AG04449 (cell line): ENCODE data around the gene MAP2K1.

Source experiments
- CTCF ChIA-PET: fragments of 350-600 bp; formaldehyde crosslinking; extraction: SDS; loops from one replicate; lab custom pipeline; 2021; ENCODE audit warnings: antibody characterized with exemption; lab: Yijun Ruan, JAX
- POLR2A ChIA-PET: fragments of 400-600, 350-600 bp; formaldehyde crosslinking; extraction: SDS; loops from one replicate; lab custom pipeline; 2020; ENCODE audit warnings: antibody characterized with exemption, inconsistent platforms; lab: Yijun Ruan, JAX
- DNase-seq: peaks from one replicate; pipeline ENCODE4 v3.0.0-alpha.2; 2010; ENCODE audit warnings: low read depth, low spot score
- H3K4me3 ChIP-seq: 2 replicates; pipeline ENCODE4 v1.5.1; 2011; ENCODE audit warnings: low read depth, mild to moderate bottlenecking, control low read depth, low read length
- TF ChIP-seq, protein P1 (sequence below): IDR thresholded peaks from one replicate; pipeline ENCODE4 v1.5.1; 2011; ENCODE audit warnings: mild to moderate bottlenecking, moderate library complexity, low read length, control low read depth, inconsistent platforms; ENCODE audit not compliant: insufficient read depth; ENCODE audit errors: missing control alignments

Gene MAP2K1

DNA sequence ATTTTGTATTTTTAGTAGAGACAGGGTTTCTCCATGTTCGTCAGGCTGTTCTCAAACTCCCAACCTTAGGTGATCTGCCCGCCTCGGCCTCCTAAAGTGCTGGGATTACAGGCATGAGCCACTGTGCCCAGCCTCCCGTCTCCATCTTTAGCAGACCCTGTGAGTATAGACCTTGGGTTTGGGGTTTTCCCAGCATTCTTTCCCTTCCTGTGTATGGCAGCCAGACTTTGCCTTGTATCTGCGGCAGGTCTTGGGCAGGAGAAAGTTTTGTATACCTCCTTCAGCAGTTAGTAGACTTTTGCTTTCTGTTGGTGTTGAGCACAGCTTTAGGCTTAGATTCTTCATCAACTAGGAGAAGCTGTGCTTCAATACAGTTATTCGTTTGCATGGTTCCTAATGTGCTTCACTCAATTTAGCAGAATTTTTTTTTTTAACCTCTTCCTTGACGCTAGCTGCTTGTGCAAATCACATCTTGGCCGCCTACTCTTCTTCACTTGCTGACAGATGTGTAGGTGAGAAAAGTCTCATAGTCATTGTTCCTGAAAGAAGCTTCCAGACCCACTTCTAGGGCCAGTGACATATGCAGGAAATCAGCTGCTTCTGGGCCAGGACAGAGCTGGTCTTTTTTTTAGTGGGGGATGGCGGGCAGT lies 38.4 kb downstream of the MAP2K1 start:
- no peak for DNase-seq
- H3K4me3 ChIP-seq, result no peak overlapping the region
- POLR2A ChIA-PET, result no interaction called here
- TF ChIP-seq, protein P1, sequence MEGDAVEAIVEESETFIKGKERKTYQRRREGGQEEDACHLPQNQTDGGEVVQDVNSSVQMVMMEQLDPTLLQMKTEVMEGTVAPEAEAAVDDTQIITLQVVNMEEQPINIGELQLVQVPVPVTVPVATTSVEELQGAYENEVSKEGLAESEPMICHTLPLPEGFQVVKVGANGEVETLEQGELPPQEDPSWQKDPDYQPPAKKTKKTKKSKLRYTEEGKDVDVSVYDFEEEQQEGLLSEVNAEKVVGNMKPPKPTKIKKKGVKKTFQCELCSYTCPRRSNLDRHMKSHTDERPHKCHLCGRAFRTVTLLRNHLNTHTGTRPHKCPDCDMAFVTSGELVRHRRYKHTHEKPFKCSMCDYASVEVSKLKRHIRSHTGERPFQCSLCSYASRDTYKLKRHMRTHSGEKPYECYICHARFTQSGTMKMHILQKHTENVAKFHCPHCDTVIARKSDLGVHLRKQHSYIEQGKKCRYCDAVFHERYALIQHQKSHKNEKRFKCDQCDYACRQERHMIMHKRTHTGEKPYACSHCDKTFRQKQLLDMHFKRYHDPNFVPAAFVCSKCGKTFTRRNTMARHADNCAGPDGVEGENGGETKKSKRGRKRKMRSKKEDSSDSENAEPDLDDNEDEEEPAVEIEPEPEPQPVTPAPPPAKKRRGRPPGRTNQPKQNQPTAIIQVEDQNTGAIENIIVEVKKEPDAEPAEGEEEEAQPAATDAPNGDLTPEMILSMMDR, result no peak
- CTCF ChIA-PET, result interaction anchor here (0.7 to 1.2 kb wide), 3 partner anchors 14 to 21 kb away, joined by 3 read pairs; no protein-coding TSS in a partner anchor

DNA sequence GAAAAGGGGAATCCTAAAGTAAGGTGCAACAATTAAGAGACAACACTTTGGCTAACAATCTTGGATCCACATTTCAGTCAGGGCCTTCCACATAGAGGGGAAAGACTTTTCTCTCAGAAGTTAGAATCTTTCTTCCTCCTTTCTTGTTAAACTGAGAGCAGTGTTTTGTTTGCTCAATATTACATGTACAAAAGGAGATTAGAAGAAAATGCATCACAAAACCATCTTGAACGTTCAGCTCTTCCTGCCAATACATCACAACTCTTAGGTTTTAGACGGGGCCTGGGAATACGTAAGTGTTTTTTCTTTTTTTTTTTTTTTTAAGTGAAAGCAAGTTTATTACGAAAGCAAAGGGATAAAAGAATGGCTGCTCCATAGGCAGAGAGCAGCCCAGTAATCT lies 39.1 kb downstream of the MAP2K1 start:
- no peak for DNase-seq
- POLR2A ChIA-PET, result no interaction called here
- no peak overlapping the region for H3K4me3 ChIP-seq
- TF ChIP-seq, protein P1, result no peak
- CTCF ChIA-PET, result interaction anchor here (0.9 kb wide), 1 partner anchor 22 kb away, joined by 3 read pairs; no protein-coding TSS in a partner anchor

DNA sequence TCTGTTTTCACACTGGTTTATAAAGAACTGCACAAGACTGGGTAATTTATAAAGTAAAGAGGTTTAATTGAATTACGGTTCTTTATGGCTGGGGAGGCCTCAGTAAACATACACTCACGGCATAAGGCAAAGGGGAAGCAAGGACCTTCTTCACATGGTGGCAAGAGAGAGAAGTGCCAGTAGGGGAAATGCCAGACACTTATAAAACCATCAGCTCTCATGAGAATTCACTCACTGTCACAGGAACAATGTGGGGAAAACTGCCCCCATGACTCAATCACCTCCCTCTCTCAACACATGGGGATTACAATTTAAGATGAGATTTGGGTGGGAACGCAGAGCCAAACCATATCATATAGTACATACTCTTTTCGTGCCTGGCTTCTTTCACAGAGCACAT lies 42.4 kb downstream of the MAP2K1 start:
- ChIA-PET CTCF (interaction anchor here (2.0 kb wide), 1 partner anchor 70 kb away, joined by 5 read pairs; no protein-coding TSS in a partner anchor), POLR2A (no interaction called here)
- TF ChIP-seq, protein P1, result no peak
- no peak for DNase-seq
- H3K4me3 ChIP-seq, result no peak overlapping the region

DNA sequence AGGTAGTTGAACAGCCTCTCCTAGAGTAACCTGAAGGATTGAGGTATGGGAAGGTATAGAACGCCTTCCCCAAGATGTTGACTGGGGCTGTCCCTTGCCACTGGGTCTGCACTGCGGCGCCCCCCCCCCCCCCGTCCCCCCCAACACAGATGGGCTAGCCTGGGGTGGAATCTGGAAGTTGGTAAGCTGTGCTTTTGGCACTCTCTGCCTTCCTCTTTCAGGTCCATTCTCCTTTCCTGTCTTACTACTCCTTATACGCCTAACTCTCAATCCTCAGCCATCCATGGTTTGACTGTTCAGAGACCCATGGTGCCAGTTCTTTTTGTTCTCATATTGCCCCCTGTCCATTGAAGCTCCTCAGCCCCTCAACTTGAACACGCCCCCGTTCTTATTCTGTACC lies 42.8 kb downstream of the MAP2K1 start:
- TF ChIP-seq, protein P1, result no peak
- no peak overlapping the region for H3K4me3 ChIP-seq
- ChIA-PET POLR2A (no interaction called here), CTCF (interaction anchor here (2.0 kb wide), 1 partner anchor 69 kb away, joined by 5 read pairs; no protein-coding TSS in a partner anchor)
- no peak for DNase-seq

DNA sequence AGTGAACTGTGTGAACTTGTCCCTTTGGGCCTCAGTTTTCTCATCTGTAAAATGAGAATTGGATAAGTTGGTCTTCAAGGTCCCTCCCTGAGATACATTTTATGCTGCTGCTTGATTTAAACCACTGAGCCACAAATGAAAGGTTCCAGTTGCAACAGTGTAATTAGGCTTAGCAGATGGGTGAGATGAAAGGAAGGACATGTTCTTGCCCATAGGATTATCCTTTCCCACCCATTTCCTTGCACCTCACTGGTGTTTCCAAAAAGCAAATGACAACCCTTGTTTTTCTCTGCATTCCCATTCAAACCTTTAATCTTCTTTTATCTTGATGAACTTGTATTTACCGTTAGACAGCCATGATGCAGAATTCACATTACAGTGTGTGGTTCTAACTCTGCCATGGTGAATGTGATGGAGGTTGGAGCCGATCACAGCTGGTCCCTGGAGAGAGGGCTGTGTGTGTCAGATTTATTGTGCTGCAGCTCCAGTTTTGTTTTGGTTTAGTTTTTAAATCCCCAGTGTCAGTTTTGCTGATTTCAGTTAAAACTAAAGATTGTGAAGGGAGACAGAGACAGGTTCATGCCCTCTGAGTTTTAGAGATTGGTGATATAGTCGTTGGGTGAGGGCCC lies 44.0 kb downstream of the MAP2K1 start:
- H3K4me3 ChIP-seq, result no peak overlapping the region
- ChIA-PET CTCF (interaction anchor here (2.0 kb wide), 1 partner anchor 68 kb away, joined by 5 read pairs; no protein-coding TSS in a partner anchor), POLR2A (no interaction called here)
- no peak for DNase-seq
- TF ChIP-seq, protein P1, result no peak

DNA sequence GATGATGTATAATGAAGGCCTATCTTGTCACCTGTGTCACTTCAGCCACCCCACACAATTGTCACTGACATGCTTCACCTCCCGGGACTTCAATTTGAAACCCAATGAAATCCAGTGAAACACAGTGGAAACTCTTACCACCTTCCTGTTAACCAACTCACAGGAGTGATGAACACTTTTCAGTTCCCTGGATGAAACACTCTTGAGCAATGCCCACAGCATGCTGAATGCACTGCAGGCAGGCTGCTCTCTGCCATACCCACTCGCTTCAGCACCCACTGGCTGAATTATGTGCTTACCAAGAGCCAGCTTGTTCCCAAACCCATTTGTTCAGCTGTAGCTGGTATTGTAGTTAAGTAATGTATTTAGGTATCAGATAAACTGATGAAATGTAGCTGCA lies 47.0 kb downstream of the MAP2K1 start:
- CTCF ChIA-PET, result no interaction called here
- no peak for DNase-seq
- POLR2A ChIA-PET, result no interaction called here
- TF ChIP-seq, protein P1, result no peak
- no peak overlapping the region for H3K4me3 ChIP-seq
